HepG2 (cell line): Measurements from ENCODE around the gene PPM1H.

Experiments
- AGO1 ChIP-seq: fragments of 200-400 bp; formaldehyde crosslinking; IDR thresholded peaks from 2 replicates; pipeline ENCODE4 v1.6.1; 2017; ENCODE audit warnings: mild to moderate bottlenecking, low read depth, low read length, moderate library complexity; ENCODE audit not compliant: poor library complexity, severe bottlenecking
- CAMTA2 ChIP-seq: sonication (generic); formaldehyde crosslinking; IDR thresholded peaks from 2 replicates; pipeline ENCODE4 v1.4.0; 2020; ENCODE audit warnings: mild to moderate bottlenecking, missing genetic modification reagents, borderline replicate concordance
- DMTF1 ChIP-seq: sonication (generic); formaldehyde crosslinking; IDR thresholded peaks from 2 replicates; pipeline ENCODE4 v1.4.0; 2020; ENCODE audit warnings: mild to moderate bottlenecking, missing genetic modification reagents
- PBX3 ChIP-seq: sonication (generic); formaldehyde crosslinking; IDR thresholded peaks from 2 replicates; pipeline ENCODE4 v1.8.1; 2023; ENCODE audit warnings: missing genetic modification reagents, inconsistent platforms, borderline replicate concordance
- RCOR2 ChIP-seq: IDR thresholded peaks from 2 replicates; pipeline ENCODE4 v1.6.1; 2016; ENCODE audit warnings: missing biosample characterization, missing genetic modification reagents
- REST ChIP-seq, 2 experiments: IDR thresholded peaks; 2 replicates each; pipeline ENCODE4 v1.6.1; 2011 to 2012; ENCODE audit warnings: low read length in 2 of 2, borderline replicate concordance in 1 of 2, low read depth in 1 of 2, mild to moderate bottlenecking in 1 of 2, moderate library complexity in 1 of 2
- ZBTB40 ChIP-seq, 2 experiments: fragments of 450-650 bp in 1 of 2; sonication (generic) in 1 of 2; formaldehyde crosslinking in 1 of 2; IDR thresholded peaks; 2 replicates each; pipeline versions ENCODE4 v1.6.1 to v1.8.0; 2016 to 2022; ENCODE audit warnings: antibody characterized with exemption in 1 of 2, mild to moderate bottlenecking in 1 of 2, missing genetic modification reagents in 1 of 2

GRCh38 chr12:62698701-62699101 is 236.2 kb downstream of the PPM1H start:
- TF ChIP-seq CAMTA2 (CRISPR knock-in tag) (no peak), PBX3 (CRISPR knock-in tag) (no peak), DMTF1 (no peak), REST (IDR thresholded peaks at IDR 0.05; ENCODE audit: borderline replicate concordance in 1 of 2, low read depth in 1 of 2, low read length in 2 of 2) (no peak), ZBTB40 (IDR thresholded peaks at IDR 0.05) (no peak), ZBTB40 (CRISPR knock-in tag; IDR thresholded peaks at IDR 0.05) (no peak), AGO1 (no peak), RCOR2 (CRISPR knock-in tag) (no peak)
